ENCODE results near the gene PRKCE.

The PRKCE gene

DNA sequence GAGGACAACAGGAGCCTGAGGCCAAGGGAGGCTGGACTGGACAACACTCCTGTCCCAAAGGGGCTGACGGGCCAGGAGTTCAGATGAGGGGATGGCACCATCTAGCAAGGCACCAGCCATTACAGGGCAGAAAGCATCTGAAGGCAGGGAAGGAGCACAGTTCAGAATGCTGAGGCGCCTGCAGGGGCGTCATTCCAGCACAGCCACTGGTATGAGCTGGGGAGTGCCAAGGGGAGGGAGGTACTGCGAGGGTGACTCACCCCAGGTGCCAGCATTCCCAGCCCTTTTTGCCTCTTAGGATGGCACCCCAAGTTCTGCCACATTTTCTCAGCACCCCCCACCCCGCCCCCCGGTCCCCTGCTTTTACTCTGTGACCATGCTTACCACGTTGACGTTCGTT, 515.9 kb downstream of the PRKCE start:
- no peaks in the 10 kb centered on the region for H3K9me3 Mint-ChIP-seq
- H3K27ac Mint-ChIP-seq: no peak overlapping the region
- H3K4me1 Mint-ChIP-seq: no peaks in the 10 kb centered on the region
- no peak for ATAC-seq
- no peak overlapping the region for H3K4me3 Mint-ChIP-seq
- no peaks in the 10 kb centered on the region for H3K27me3 Mint-ChIP-seq
- H3K36me3 Mint-ChIP-seq: peaks cover 47% of the 10 kb centered on the region

DNA sequence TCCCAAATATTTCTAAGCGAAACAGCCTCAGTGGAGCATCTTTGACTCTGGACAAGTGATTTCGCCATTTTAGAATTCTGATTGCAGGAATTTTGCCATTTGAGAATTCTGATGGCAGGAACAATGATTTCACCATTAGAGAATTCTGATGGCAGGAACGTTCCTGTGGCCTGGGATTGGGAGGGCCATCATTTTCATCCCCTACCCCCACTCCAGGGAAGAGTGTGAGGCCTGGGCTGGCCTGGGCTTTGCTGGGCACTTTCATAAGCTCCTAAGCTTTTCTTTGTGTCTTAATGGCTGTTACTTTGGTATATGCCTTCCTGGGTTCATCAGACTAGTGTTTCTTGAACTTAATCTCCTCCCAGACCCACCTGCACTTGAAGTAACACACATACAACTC, 516.4 kb downstream of the PRKCE start:
- Mint-ChIP-seq H3K36me3 (peaks cover 41% of the 10 kb centered on the region), H3K4me3 (no peak overlapping the region), H3K9me3 (no peaks in the 10 kb centered on the region), H3K27ac (no peak overlapping the region), H3K4me1 (no peaks in the 10 kb centered on the region), H3K27me3 (no peaks in the 10 kb centered on the region)
- ATAC-seq: no peak

DNA sequence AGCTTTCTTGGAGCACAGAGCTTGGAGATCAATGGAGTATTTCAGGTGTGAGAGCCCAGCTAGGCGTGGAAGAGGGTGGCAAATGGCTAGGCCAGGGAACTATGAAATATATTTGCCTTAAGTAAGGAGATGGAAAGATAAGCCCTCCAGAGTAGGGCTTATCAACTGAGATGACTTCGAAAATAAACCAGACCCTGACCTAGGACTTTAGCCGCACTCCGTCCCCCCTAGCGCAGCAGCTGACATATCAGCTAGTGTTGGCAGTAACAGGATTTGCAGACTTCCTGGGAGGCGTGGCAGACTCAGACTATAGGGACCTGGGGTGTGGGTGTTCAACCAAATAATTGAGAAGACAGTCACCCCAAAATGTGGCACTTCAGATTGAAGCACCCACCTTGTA, 518.0 kb downstream of the PRKCE start:
- Mint-ChIP-seq H3K4me1 (no peaks in the 10 kb centered on the region), H3K4me3 (no peak overlapping the region), H3K27ac (no peak overlapping the region), H3K27me3 (no peaks in the 10 kb centered on the region), H3K9me3 (no peaks in the 10 kb centered on the region), H3K36me3 (peaks cover 31% of the 10 kb centered on the region)
- no peak for ATAC-seq

DNA sequence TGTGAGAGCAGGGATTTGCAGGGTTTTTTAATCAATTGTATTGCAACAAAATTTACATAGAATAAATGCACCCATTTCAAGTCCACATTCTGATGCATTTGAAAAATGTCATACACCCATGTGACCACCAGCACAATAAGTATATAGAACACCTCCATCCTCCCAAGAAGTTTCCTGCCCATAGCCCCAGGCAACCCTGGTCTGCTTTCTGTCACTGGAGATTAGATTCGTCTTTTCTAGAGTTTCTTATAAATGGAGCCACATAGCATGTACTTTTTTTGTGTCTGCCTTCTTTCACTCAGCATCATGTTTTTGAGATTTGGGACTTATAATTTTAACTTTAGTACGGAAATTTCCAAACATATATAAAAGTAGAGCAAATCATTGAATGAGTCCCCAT, 518.6 kb downstream of the PRKCE start:
- peaks cover 33% of the 10 kb centered on the region for H3K36me3 Mint-ChIP-seq
- H3K4me3 Mint-ChIP-seq: no peak overlapping the region
- ATAC-seq: no peak
- H3K27ac Mint-ChIP-seq: no peak overlapping the region
- no peaks in the 10 kb centered on the region for H3K27me3 Mint-ChIP-seq
- no peaks in the 10 kb centered on the region for H3K9me3 Mint-ChIP-seq
- H3K4me1 Mint-ChIP-seq: no peaks in the 10 kb centered on the region

DNA sequence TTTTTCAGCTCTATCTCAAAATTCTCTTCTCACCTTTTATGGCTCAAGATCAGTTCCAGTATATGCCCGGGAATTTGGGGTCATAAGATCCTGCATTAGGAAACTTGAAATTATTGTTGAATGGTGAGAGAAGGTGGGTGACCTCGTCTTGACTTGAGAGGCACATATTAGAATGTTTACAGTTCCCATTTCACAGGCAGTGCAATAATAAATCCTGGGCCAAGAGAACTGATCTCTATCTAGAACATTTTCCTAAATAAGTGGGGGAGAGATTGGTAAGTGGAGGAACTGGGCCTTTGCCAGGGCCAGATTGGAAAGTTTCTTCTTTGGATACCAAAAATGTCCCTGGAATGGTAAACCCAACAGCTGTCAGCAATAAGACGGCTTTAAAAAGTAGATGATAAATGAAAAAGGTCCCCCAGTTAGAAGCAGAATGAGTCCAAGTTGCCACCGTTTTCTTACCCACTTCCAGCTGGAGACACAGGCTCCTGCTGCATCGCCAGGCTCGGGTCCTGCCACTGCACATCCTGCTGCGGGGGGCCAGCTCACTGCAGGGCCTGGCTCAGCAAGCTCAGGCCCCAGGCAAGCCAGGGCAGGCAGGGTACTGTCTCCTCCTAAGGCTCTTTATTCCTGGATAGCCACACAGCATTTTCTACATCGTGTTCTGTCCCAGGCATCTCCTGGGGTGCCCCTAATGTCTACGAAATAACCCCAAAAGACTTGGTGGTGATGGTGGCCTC, 519.3 kb downstream of the PRKCE start:
- Mint-ChIP-seq H3K36me3 (peaks cover 27% of the 10 kb centered on the region), H3K27me3 (no peaks in the 10 kb centered on the region), H3K9me3 (no peaks in the 10 kb centered on the region), H3K4me1 (no peaks in the 10 kb centered on the region), H3K27ac (no peak overlapping the region), H3K4me3 (no peak overlapping the region)
- no peak for ATAC-seq

DNA sequence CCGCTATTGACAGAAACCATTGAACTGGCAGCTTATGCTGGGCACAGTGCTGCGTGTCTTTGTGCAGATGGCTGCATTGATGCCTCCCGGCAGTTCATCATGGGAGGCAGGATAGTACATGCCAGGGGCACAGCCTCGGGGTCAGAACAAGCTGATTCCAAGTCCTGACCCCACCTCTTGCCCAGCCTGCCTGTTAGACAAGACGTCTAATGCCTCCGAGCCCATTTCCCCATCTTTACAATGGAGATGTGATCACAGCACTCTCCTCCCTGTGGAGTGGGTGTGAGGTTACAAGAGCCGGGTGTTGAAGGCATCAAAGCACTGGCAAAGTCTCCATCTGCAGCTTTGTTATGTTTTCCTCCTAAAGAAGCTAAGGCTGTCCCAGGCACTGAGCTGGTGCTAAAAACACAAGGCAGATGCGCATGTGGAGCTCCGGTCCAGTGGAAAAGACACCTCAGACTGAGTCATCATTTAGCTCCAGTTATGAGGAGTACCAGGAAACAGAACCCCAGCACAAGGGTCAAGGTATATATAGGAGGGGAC, 520.0 kb downstream of the PRKCE start:
- Mint-ChIP-seq H3K36me3 (peaks cover 20% of the 10 kb centered on the region), H3K4me1 (no peaks in the 10 kb centered on the region), H3K27me3 (no peaks in the 10 kb centered on the region), H3K27ac (no peak overlapping the region), H3K9me3 (no peaks in the 10 kb centered on the region), H3K4me3 (no peak overlapping the region)
- no peak for ATAC-seq

DNA sequence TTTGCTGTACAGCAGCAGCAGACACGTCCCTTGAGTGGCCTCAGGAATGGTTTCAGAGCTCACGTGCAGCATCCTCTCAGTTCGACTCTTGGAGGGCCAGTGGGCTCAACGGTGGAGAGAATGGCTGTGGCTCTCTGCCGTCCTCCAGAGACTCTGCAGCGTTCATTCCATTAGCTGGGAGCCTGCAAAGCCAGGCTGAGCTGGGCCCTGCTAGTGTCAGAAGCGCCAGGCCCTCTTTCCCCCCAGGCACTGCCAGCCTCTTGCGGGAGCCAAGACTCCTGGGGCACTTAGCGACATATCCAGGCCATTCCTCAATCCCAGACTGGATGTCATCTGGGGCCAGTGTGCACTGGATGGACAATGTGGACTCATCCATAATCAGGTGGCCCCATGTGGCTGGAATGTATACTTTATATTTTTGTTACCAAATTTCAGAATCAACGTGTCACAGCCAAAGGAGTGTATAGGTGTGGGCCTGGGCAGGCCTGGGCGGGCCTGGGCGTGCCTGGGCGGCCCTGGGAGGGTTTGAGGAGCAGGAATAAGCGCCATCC, 520.6 kb downstream of the PRKCE start:
- Mint-ChIP-seq H3K27me3 (no peaks in the 10 kb centered on the region), H3K27ac (no peak overlapping the region), H3K9me3 (no peaks in the 10 kb centered on the region), H3K4me1 (no peaks in the 10 kb centered on the region), H3K36me3 (peaks cover 17% of the 10 kb centered on the region), H3K4me3 (no peak overlapping the region)
- no peak for ATAC-seq

DNA sequence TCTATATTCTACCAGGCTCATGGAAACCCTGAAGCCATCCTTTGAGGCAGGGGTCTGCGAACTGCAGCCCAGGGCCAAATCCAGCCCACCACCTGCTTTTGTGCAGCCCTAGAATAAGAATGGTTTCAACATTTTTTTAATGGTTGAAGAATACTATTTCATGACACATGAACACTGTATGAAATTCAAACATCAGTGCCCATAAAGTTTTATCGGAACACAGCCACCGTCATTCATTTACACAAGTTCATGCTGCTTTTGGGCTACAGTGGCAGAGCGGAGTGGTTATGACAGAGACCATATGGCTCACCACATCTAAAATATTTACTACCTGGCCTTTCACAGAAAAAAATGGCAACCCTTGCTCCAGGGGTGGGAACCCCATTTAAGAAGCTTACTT, 521.6 kb downstream of the PRKCE start:
- Mint-ChIP-seq H3K27me3 (no peaks in the 10 kb centered on the region), H3K9me3 (no peaks in the 10 kb centered on the region), H3K36me3 (peaks cover 17% of the 10 kb centered on the region), H3K27ac (no peak overlapping the region), H3K4me3 (no peak overlapping the region), H3K4me1 (no peaks in the 10 kb centered on the region)
- no peak for ATAC-seq

DNA sequence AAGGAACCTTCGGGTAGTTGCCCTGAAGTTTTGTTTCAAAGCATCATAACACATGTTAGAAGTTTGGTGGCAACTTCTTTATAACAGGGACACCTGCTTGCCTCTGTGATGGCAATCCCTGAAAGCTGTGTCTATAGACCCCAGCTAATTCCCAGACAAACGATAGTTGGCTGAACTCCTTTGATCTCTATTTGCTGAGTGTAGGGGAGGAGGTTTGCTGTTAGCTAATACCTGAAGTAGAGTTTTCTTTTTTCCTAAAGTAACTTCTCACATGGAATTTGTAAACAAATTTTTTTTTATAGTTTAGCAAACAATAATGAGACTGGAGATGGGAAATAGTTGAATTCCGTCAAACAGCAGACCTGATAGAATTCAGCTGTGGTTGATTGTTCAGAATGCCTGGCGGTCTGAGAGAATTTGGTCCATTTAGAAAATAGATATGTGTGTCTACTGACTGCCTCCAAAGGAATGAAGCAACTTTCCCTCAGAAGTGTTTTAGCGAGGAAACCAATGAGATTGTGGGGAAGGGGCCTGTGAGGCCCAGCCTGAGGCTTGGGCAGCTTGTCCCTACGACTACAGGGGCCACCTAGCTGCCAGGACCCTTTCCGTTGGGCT, 522.3 kb downstream of the PRKCE start:
- no peaks in the 10 kb centered on the region for H3K27me3 Mint-ChIP-seq
- no peak for ATAC-seq
- no peaks in the 10 kb centered on the region for H3K4me1 Mint-ChIP-seq
- H3K4me3 Mint-ChIP-seq: no peak overlapping the region
- no peak overlapping the region for H3K27ac Mint-ChIP-seq
- peaks cover 17% of the 10 kb centered on the region for H3K36me3 Mint-ChIP-seq
- no peaks in the 10 kb centered on the region for H3K9me3 Mint-ChIP-seq

DNA sequence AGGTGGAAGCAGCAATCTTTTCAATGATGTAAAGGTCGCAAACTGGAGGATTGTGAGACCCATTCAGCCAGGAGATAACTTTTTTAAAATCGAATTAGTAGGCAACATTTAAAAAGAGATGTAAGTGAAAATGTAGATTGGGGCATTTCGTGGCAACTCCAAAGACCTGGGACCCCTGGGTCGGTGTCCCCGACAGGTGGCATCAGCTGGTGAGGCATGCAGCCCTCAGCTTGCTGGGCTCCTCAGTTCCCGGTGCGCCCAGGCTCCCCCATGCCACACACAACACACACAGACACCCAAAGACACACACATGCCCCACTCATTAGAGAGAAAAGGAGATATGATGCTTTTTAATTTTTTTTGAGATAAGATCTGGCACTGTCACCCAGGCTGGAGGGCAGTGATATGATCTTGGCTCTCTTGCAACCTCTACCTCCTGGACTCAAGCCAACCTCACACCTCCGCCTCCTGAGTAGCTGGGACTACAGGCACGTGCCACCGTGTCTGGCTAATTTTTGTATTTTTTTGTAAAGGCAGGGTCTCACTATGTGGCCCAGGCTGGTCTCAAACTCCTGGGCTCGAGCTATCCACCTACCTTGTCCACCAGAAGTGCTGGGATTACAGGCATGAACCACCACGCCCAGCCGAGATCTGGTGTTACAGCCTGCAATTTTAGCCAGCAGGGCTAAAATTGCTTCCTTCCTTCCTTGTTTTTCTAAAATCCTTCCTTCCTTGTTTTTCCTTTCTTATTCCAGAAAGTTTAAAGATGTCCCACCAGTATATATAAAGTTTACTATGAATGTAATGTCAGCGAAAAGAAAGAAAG, 523.1 kb downstream of the PRKCE start:
- Mint-ChIP-seq H3K4me3 (no peak overlapping the region), H3K36me3 (peaks cover 17% of the 10 kb centered on the region), H3K27ac (no peak overlapping the region), H3K9me3 (no peaks in the 10 kb centered on the region), H3K4me1 (no peaks in the 10 kb centered on the region), H3K27me3 (no peaks in the 10 kb centered on the region)
- no peak for ATAC-seq

DNA sequence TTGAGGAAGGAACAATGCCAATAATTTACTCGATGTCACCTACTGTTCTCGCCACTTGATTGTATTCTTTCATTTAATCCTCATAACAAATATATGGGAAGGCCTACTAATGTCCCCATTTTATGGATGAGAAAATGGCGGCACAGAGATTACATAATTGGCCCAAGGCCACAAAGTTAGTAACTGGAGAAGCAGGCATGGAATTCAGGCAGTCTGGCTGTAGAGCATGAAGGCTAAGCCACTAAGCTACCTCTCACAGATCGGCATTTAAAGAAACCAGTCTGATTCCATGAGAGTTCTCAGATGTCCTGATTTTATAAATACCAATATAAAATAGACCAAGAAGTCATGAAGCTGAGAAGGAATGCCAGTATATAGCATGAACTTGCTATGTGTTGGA, 523.9 kb downstream of the PRKCE start:
- H3K36me3 Mint-ChIP-seq: peaks cover 18% of the 10 kb centered on the region
- no peaks in the 10 kb centered on the region for H3K27me3 Mint-ChIP-seq
- H3K9me3 Mint-ChIP-seq: no peaks in the 10 kb centered on the region
- H3K4me3 Mint-ChIP-seq: no peak overlapping the region
- no peaks in the 10 kb centered on the region for H3K4me1 Mint-ChIP-seq
- no peak for ATAC-seq
- no peak overlapping the region for H3K27ac Mint-ChIP-seq

DNA sequence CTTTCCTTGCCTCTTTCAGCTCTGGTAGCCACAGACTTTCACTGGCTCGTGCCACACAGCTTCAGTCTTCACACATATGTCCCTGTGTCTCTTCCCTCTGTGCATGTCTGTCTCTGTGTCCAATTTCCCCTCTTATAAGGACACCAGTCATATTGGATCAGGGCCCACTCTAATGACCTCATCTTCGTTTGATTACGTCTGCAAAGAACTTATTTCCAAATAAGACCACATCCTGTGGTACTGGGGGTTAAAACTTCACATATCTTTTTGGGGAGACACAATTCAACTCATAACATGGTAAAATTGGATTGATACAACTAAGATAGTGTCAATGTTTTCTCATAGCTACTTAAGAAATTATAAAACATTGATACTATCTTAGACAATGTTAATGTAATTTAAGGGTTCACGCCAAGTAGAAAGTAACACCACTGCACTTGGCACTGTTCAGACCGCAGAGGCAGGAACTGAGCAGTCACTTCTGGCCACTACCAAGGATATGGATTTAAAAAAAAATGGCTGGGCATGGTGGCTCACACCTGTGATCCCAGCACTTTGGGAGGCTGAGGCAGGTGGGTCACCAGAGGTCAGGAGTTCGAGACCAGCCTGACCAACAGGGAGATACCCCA, 526.1 kb downstream of the PRKCE start:
- no peak for ATAC-seq
- no peaks in the 10 kb centered on the region for H3K9me3 Mint-ChIP-seq

DNA sequence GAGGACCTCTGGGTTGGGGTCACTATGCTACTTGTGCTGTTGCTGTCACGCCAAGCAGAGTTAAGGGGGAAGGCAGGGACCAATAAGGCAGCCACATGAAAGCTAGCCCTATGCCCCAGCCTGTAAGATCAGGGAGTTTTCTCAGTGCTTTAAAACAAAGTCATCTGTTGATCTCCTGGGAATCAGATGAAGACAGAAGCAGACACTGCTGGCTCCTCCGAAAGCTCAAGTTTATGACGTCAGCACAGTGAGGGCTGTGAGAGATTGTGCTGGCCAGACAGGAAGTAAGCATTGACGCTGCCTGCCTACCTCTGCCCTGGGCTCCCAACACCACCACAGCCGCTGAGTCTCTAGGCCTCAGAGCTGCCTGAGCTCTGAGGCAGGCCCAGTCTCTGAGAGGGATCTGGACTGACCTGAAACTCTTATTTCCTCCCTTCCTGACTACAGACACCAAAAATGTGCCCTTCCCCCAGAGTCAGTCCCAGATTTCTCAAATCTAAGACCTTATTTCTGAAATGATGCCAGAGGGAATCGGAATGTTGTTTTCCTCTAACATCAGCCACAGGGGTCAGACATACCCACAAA, 527.7 kb downstream of the PRKCE start:
- no peak overlapping the region for H3K4me3 Mint-ChIP-seq
- peaks cover 35% of the 10 kb centered on the region for H3K36me3 Mint-ChIP-seq
- H3K27ac Mint-ChIP-seq: peak overlapping the region; percentile 30

More for the DNA sequence above, 526.1 kb downstream of the PRKCE start:
- H3K4me1 Mint-ChIP-seq: no peaks in the 10 kb centered on the region
- H3K4me3 Mint-ChIP-seq: no peak overlapping the region
- peaks cover 23% of the 10 kb centered on the region for H3K36me3 Mint-ChIP-seq
- no peaks in the 10 kb centered on the region for H3K27me3 Mint-ChIP-seq
- H3K27ac Mint-ChIP-seq: no peak overlapping the region

DNA sequence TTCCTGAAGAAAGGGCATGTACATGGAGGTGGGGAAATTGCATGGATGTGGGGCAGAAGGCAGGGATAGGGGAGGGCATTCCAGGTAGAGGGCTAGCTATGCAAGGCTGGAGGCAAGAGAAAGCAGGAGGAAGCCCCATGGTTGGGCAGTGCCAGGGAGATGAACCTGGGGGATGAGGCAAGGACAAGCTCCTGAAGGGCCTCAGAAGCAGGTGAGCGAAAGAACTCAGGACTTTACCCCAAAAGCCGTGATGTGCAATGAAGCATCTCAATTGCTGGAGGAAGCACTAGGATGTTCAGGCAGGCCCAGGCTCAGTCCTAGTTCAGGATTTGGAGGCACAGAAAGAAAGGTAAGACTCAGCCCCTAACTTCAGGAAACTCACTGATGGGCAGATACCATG, 528.7 kb downstream of the PRKCE start:
- peaks cover 35% of the 10 kb centered on the region for H3K36me3 Mint-ChIP-seq
- H3K4me3 Mint-ChIP-seq: no peak overlapping the region
- no peaks in the 10 kb centered on the region for H3K9me3 Mint-ChIP-seq
- no peak overlapping the region for H3K27ac Mint-ChIP-seq
- no peak for ATAC-seq
- no peaks in the 10 kb centered on the region for H3K27me3 Mint-ChIP-seq
- H3K4me1 Mint-ChIP-seq: no peaks in the 10 kb centered on the region

More for the DNA sequence above, 527.7 kb downstream of the PRKCE start:
- ATAC-seq: peak; percentile 61
- Mint-ChIP-seq H3K27me3 (no peaks in the 10 kb centered on the region), H3K9me3 (no peaks in the 10 kb centered on the region), H3K4me1 (no peaks in the 10 kb centered on the region)

All from stimulated activated memory B cell treated with anti-CD40 and anti-IgM and Interleukin-4, amounts not matched to agents 10 μg/mL and 1 μg/mL and 100 μg/mL, for 72 hours (primary cell).